Lung (tissue), 12 donors: ENCODE data around the gene ZDHHC3. TPM values are rescaled to one million over a fixed set of nuclear protein-coding genes. Genes with fewer than 3 reads are reported as not detected.
"Not testable (repeated sequence)": the region's sequence is repeated elsewhere in the genome, so short reads cannot be mapped to it uniquely, and the experiment has no call there.

ENCODE experiments used
- ATAC-seq: fragments of 200-7000 bp; cut with Tn5 transposase; one replicate; pipeline ENCODE4 v1.9.1; 2020; ENCODE audit warnings: moderate number of reproducible peaks; ENCODE audit not compliant: insufficient read depth, low FRiP score
- DNase-seq, 3 donors: peaks; one replicate each; pipeline ENCODE4 v3.0.0-alpha.2; 2013 to 2017
- H3K27ac ChIP-seq, 2 donors: one replicate each; pipeline ENCODE4 v1.5.1; 2013; ENCODE audit warnings: mild to moderate bottlenecking in 2 of 2, moderate library complexity in 2 of 2, control low read depth in 1 of 2, inconsistent platforms in 1 of 2, low read depth in 1 of 2, low read length in 1 of 2
- H3K27me3 ChIP-seq, 3 donors: one replicate each; pipeline ENCODE4 v1.5.1; 2013; ENCODE audit warnings: low read length in 2 of 3; ENCODE audit not compliant: control insufficient read depth in 3 of 3, insufficient read depth in 3 of 3
- H3K36me3 ChIP-seq, 4 donors: one replicate each; pipeline ENCODE4 v1.5.1; 2013; ENCODE audit warnings: low read length in 4 of 4, mild to moderate bottlenecking in 1 of 4, moderate library complexity in 1 of 4; ENCODE audit not compliant: control insufficient read depth in 4 of 4, insufficient read depth in 4 of 4
- H3K4me1 ChIP-seq, 5 donors: one replicate each; pipeline ENCODE4 v1.5.1; 2013; ENCODE audit warnings: low read length in 5 of 5, mild to moderate bottlenecking in 2 of 5, moderate library complexity in 1 of 5; ENCODE audit not compliant: control insufficient read depth in 5 of 5, insufficient read depth in 5 of 5
- H3K4me3 ChIP-seq: one replicate; pipeline ENCODE4 v1.5.1; 2013; ENCODE audit warnings: mild to moderate bottlenecking, control low read depth, moderate library complexity
- H3K9ac ChIP-seq, 2 donors: one replicate each; pipeline ENCODE4 v1.5.1; 2013; ENCODE audit warnings: low read length in 2 of 2, control low read depth in 1 of 2; ENCODE audit not compliant: insufficient read depth in 1 of 2
- H3K9me3 ChIP-seq, 4 donors: one replicate each; pipeline ENCODE4 v1.5.1; 2013; ENCODE audit warnings: low read length in 3 of 4, mild to moderate bottlenecking in 1 of 4, moderate library complexity in 1 of 4; ENCODE audit not compliant: control insufficient read depth in 4 of 4, insufficient read depth in 3 of 4
- WGBS, 2 donors: extraction: QIAGEN DNeasy Blood & Tissue Kit; methylation state at CpG; one replicate each; pipeline ENCODE4 v1.1.7; 2013; 5-methylcytosine and 5-hydroxymethylcytosine counted together
- polyA plus RNA-seq, 2 donors: library from polyadenylated mRNA; stranded (reverse); fragments of 200-250 nt; gene quantifications; one replicate each; pipeline ENCODE4 v1.2.1, GENCODE V29; 2013
- total RNA-seq, 2 donors: library from RNA; depleted of rRNA in 1 of 2; stranded (reverse); fragments of >200 nt in 1 of 2; gene quantifications; one replicate each; pipeline ENCODE4 v1.2.1, GENCODE V29; 2014 to 2021
- TF ChIP-seq, protein P1 (sequence below): IDR thresholded peaks from 2 replicates; pipeline ENCODE4 v1.5.1; 2012; ENCODE audit warnings: mild to moderate bottlenecking; ENCODE audit errors: control extremely low read depth, extremely low read depth
- donor health status: control.
- donor health status: control.
- donor health status: Bipolar disorder and iron deficiency.
- donor health status: healthy.
- donor health status: DM: yes; HTN: yes; CAD: no.

The ZDHHC3 gene
- total and polyA plus RNA-seq, 4 donors: 49.8 to 96.2 (median 78.0) TPM

- Histone ChIP-seq H3K36me3 (peaks cover 3 to 10% (median 6%) of the 10 kb centered on the region in 4 donors), H3K4me3 (no peak overlapping the region), H3K9ac (no peak overlapping the region), H3K27me3 (no peaks in the 10 kb centered on the region), H3K27ac (no peak overlapping the region), H3K9me3 (no peaks in the 10 kb centered on the region), H3K4me1 (peaks cover 0 to 12% (median 0%) of the 10 kb centered on the region in 5 donors)
- 92 to 99% methylated on average over 3 of the region's 3 CpGs for WGBS, 2 donors
- no peak for ATAC-seq
- no peak for DNase-seq
- TF ChIP-seq, protein P1, sequence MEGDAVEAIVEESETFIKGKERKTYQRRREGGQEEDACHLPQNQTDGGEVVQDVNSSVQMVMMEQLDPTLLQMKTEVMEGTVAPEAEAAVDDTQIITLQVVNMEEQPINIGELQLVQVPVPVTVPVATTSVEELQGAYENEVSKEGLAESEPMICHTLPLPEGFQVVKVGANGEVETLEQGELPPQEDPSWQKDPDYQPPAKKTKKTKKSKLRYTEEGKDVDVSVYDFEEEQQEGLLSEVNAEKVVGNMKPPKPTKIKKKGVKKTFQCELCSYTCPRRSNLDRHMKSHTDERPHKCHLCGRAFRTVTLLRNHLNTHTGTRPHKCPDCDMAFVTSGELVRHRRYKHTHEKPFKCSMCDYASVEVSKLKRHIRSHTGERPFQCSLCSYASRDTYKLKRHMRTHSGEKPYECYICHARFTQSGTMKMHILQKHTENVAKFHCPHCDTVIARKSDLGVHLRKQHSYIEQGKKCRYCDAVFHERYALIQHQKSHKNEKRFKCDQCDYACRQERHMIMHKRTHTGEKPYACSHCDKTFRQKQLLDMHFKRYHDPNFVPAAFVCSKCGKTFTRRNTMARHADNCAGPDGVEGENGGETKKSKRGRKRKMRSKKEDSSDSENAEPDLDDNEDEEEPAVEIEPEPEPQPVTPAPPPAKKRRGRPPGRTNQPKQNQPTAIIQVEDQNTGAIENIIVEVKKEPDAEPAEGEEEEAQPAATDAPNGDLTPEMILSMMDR: no peak
Measured at GRCh38 chr3:44952689-44953088, 23.3 kb downstream of the ZDHHC3 start.

DNA sequence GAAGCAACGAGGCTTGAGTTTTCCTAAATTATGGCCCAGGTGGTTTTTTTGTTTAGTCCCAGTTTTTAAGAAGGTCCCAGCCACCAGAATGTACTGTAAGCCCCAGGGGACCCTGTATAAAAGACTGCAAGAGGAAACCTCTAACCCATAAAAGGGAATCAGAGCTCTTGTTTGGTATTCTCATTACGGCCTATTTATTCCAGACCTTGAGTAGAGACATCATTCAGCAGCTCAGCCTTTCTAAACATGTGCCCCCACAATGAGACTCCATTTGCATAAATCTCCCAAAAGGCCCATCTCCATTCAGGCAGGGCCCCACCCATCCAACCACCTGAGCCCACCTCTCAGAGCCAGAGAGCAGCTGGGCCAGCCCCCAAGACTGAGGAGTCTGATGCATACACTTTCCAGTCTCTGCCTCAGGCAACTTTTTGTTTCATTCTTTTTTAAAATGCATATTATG, 25.7 kb downstream of the ZDHHC3 start:
- H3K27ac ChIP-seq: no peak overlapping the region
- no peak for DNase-seq
- H3K27me3 ChIP-seq: no peaks in the 10 kb centered on the region
- 92 to 93% methylated on average over 2 of the region's 2 CpGs for WGBS, 2 donors
- H3K4me3 ChIP-seq: no peak overlapping the region
- H3K9me3 ChIP-seq: no peaks in the 10 kb centered on the region
- ATAC-seq: no peak
- TF ChIP-seq, protein P1: no peak
- peaks cover 0 to 10% (median 0%) of the 10 kb centered on the region in 5 donors for H3K4me1 ChIP-seq
- peaks cover 0 to 6% (median 2%) of the 10 kb centered on the region in 4 donors for H3K36me3 ChIP-seq
- no peak overlapping the region for H3K9ac ChIP-seq

DNA sequence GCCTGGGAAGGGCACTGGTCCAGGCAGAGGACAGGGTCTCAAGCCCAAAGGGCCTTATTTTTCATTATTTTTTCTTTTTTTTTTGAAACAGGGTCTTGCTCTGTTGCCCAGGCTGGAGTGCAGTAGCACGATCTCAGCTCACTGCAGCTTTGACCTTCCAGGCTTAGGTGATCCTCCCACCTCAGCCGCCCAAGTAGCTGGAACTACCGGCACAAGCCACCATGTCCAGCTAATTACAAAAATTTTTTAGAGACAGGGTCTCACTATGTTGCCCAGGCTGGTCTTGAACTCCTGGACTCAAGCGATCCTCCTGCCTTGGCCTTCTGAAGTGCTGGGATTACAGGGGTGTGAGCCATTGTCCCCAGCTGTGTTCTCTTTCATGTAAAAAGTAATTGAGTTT, 26.2 kb downstream of the ZDHHC3 start:
- not testable (repeated sequence) for H3K27me3 ChIP-seq, H3K9ac ChIP-seq, H3K4me3 ChIP-seq, H3K27ac ChIP-seq, ATAC-seq, H3K36me3 ChIP-seq, H3K9me3 ChIP-seq, DNase-seq, H3K4me1 ChIP-seq
- 96 to 98% methylated on average over 4 of the region's 4 CpGs for WGBS, 2 donors

- no peak overlapping the region for H3K4me3 ChIP-seq
- H3K9me3 ChIP-seq: no peaks in the 10 kb centered on the region
- H3K27me3 ChIP-seq: no peaks in the 10 kb centered on the region
- no peak overlapping the region for H3K27ac ChIP-seq
- H3K36me3 ChIP-seq: peaks cover 0 to 14% (median 2%) of the 10 kb centered on the region in 4 donors
- H3K4me1 ChIP-seq: peaks cover 0 to 7% (median 0%) of the 10 kb centered on the region in 5 donors
- ATAC-seq (no peak), DNase-seq (no peak)
- WGBS, 2 donors: 97 to 99% methylated on average over 3 of the region's 3 CpGs
- no peak overlapping the region for H3K9ac ChIP-seq
- TF ChIP-seq, protein P1: no peak
Measured at GRCh38 chr3:44948239-44948638, 27.7 kb downstream of the ZDHHC3 start.
